GM20000 (cell line): ENCODE data around the gene GRK1.
"Not testable (repeated sequence)": the region's sequence is repeated elsewhere in the genome, so short reads cannot be mapped to it uniquely, and the experiment has no call there.

Experiments
- DNase-seq: peaks from one replicate; pipeline ENCODE4 v3.0.0; 2012; ENCODE audit warnings: low spot score
- TF ChIP-seq, protein P1 (sequence below): IDR thresholded peaks from 2 replicates; pipeline ENCODE4 v1.5.1; 2012; ENCODE audit warnings: mild to moderate bottlenecking, control low read depth; ENCODE audit errors: extremely low read depth, missing control alignments

Gene GRK1

DNA sequence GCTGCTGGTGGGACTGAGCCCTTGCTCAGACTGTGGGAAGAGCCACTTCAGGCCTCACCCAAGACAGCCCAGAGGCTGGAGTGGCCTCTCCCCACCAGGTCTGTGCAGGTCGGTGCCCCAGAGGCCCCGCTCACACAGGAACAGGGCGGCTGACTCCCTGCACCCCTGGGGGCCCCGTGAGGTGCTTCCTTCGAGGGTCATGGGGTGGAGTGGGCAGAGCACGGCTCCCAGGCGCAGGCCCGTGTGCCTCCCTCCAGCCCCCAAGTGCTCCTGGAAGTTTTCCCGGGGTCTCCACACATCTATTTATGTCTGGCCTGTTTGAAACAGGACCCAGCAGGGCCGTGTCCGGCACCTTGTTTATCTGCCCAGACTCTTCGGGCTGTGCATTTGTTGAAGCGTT lies 82.5 kb downstream of the GRK1 start:
- TF ChIP-seq, protein P1, sequence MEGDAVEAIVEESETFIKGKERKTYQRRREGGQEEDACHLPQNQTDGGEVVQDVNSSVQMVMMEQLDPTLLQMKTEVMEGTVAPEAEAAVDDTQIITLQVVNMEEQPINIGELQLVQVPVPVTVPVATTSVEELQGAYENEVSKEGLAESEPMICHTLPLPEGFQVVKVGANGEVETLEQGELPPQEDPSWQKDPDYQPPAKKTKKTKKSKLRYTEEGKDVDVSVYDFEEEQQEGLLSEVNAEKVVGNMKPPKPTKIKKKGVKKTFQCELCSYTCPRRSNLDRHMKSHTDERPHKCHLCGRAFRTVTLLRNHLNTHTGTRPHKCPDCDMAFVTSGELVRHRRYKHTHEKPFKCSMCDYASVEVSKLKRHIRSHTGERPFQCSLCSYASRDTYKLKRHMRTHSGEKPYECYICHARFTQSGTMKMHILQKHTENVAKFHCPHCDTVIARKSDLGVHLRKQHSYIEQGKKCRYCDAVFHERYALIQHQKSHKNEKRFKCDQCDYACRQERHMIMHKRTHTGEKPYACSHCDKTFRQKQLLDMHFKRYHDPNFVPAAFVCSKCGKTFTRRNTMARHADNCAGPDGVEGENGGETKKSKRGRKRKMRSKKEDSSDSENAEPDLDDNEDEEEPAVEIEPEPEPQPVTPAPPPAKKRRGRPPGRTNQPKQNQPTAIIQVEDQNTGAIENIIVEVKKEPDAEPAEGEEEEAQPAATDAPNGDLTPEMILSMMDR: no peak
- no peak for DNase-seq

- TF ChIP-seq, protein P1: no peak
- DNase-seq: no peak
These were observed 82.9 kb downstream of the GRK1 start for GRCh38 chr13:113749967-113750366.

- no peak for DNase-seq
- TF ChIP-seq, protein P1: no peak
These were observed 83.8 kb downstream of the GRK1 start for GRCh38 chr13:113750554-113751399.

GRCh38 chr13:113751491-113751890 lies 84.5 kb downstream of the GRK1 start:
- no peak for DNase-seq
- TF ChIP-seq, protein P1: no peak

- DNase-seq: not testable (repeated sequence)
These were observed 85.4 kb downstream of the GRK1 start for GRCh38 chr13:113752211-113752986.

DNA sequence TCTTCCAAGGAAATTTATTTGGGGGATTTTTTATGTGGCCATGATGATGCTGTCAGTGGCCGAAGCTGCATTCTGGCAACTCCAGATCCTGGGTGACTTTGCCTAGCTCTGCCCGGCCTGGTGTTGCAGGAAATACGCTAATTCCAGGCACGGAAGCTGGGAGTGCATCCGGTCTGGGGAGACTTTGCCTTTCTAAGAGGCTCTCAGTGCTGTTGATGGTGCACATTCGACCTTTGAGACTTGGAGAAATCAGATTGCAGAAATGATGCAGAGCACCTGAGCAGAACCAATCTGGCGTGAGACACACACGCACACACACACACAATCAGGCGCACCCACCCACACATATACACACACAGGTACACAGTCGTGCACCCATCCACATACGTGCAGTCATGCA lies 86.2 kb downstream of the GRK1 start:
- no peak for DNase-seq
- TF ChIP-seq, protein P1: no peak

DNA sequence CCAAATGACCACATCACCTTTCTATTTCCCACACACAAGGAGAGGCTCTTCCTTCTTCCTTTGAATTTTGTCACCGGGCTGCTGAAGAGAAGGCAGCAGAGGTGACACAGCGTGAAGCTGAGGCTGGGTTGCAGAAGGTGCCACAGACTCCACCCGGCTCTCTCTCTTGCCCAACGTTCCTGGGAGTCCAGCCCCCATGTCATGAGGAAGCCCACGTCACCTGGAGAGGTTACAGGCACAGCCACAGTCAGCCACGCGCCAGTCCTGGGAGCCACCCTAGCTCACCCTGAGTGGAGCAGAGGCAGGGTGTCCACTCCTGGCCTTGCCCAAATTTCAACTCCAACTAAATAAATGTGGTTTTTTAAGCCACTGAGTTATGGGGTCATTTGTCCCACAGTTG lies 87.2 kb downstream of the GRK1 start:
- no peak for DNase-seq
- TF ChIP-seq, protein P1: no peak
